Kidney (tissue), 14 donors: Measurements from ENCODE around the gene BCAN. TPM values are rescaled to one million over a fixed set of nuclear protein-coding genes. Genes with fewer than 3 reads are reported as not detected.

ENCODE experiments used
- DNase-seq, 5 donors: peaks; one replicate each; pipeline ENCODE4 v3.0.0-alpha.2; 2013 to 2020
- FAIRE-seq: peaks from 2 replicates; lab custom pipeline; 2012; peaks lifted over from hg19 to GRCh38; lab: Jason Lieb, UNC
- H3K27ac ChIP-seq, 2 donors: one replicate each; pipeline ENCODE4 v1.7.0; 2013; ENCODE audit warnings: low read depth in 2 of 2, low read length in 2 of 2, inconsistent platforms in 1 of 2
- H3K27me3 ChIP-seq: one replicate; pipeline ENCODE4 v1.7.1; 2013; ENCODE audit warnings: low read length, inconsistent platforms; ENCODE audit not compliant: control insufficient read depth, insufficient read depth
- H3K36me3 ChIP-seq, 3 donors: one replicate each; pipeline versions ENCODE4 v1.7.0 to v1.7.1; 2013; ENCODE audit warnings: low read length in 3 of 3, control low read depth in 1 of 3, inconsistent platforms in 1 of 3; ENCODE audit not compliant: insufficient read depth in 3 of 3, control insufficient read depth in 2 of 3
- H3K4me1 ChIP-seq, 3 donors: one replicate each; pipeline versions ENCODE4 v1.7.0 to v1.7.1; 2013; ENCODE audit warnings: low read length in 3 of 3, inconsistent platforms in 1 of 3, low read depth in 1 of 3; ENCODE audit not compliant: control insufficient read depth in 2 of 3, insufficient read depth in 2 of 3
- H3K4me3 ChIP-seq, 3 donors: one replicate each; pipeline versions ENCODE4 v1.7.0 to v1.8.1; 2013; ENCODE audit warnings: low read length in 3 of 3, control low read depth in 1 of 3, inconsistent platforms in 1 of 3
- H3K9ac ChIP-seq, 3 donors: one replicate each; pipeline versions ENCODE4 v1.7.0 to v1.7.1; 2013; ENCODE audit warnings: low read length in 3 of 3, control low read depth in 1 of 3, inconsistent platforms in 1 of 3
- H3K9me3 ChIP-seq, 3 donors: one replicate each; pipeline versions ENCODE4 v1.7.0 to v1.7.1; 2013; ENCODE audit warnings: low read length in 3 of 3, control low read depth in 1 of 3, inconsistent platforms in 1 of 3; ENCODE audit not compliant: control insufficient read depth in 2 of 3, insufficient read depth in 1 of 3
- CTCF ChIP-seq: IDR thresholded peaks from 3 replicates; pipeline ENCODE4 v1.5.1; 2012; ENCODE audit warnings: mild to moderate bottlenecking, moderate library complexity, borderline replicate concordance; ENCODE audit not compliant: insufficient read depth; ENCODE audit errors: extremely low read depth
- intact Hi-C: fragments of 100-400 bp; cut with DNase I; formaldehyde crosslinking; loops from one replicate; pipeline ENCODE4 v1.11.1; 2022
- polyA plus RNA-seq: library from polyadenylated mRNA; stranded (reverse); fragments of 350-450 nt; fragmentation: Illumina TruSeq; extraction: RNeasy Lipid Tissue Mini Kit (QIAGEN cat#74804); gene quantifications from one replicate; pipeline ENCODE4 v1.2.3, GENCODE V29; 2014; ENCODE audit warnings: low read depth, low replicate concordance; ENCODE audit not compliant: insufficient read depth
- total RNA-seq: library from RNA; stranded (reverse); fragmentation: NEBNext Ultra II Directional; extraction: Animal tissue kit (Norgen Biotek cat#: 25700); gene quantifications from one replicate; pipeline ENCODE4 v1.2.1, GENCODE V29; 2021
- donor health status: control.
- donor health status: control.
- donor health status: control.
- donor health status: control.
- donor health status: control.
- donor health status: DM: yes; HTN: yes; CAD: no.
- donor health status: Normal renal cell carcinoma (clear cell type).

Gene BCAN
- total and polyA plus RNA-seq, 2 donors from 2014 or later, result 0.19 to 0.45 TPM

GRCh38 chr1:156622581-156623297 lies 19.2 kb upstream of the BCAN start:
- TF ChIP-seq CTCF, result no peak
- Histone ChIP-seq H3K27me3 (peaks cover 12% of the 10 kb centered on the region), H3K9ac (no peak overlapping the region), H3K9me3 (no peaks in the 10 kb centered on the region), H3K27ac (no peak overlapping the region), H3K4me3 (no peak overlapping the region), H3K36me3 (no peaks in the 10 kb centered on the region), H3K4me1 (peaks cover 0 to 15% (median 0%) of the 10 kb centered on the region in 3 donors)
- intact Hi-C loops, result no loop called here
- no peak for FAIRE-seq
- no peak for DNase-seq

- TF ChIP-seq CTCF, result peak; percentile 12
- FAIRE-seq, result no peak
- no peaks in the 10 kb centered on the region for H3K36me3 ChIP-seq
- peaks cover 12% of the 10 kb centered on the region for H3K27me3 ChIP-seq
- peak; percentile 74 to 88 (median 78) for DNase-seq
- no peaks in the 10 kb centered on the region for H3K9me3 ChIP-seq
- intact Hi-C loops, result no loop called here
- H3K4me1 ChIP-seq, result peaks cover 0 to 15% (median 0%) of the 10 kb centered on the region in 3 donors
- no peak overlapping the region for H3K9ac ChIP-seq
- no peak overlapping the region for H3K27ac ChIP-seq
- peak overlapping the region in 1 of 3 donors; percentile 29 for H3K4me3 ChIP-seq
Observed at GRCh38 chr1:156623946-156624813, 17.7 kb upstream of the BCAN start.

GRCh38 chr1:156624814-156625435 lies 17.0 kb upstream of the BCAN start:
- H3K4me3 ChIP-seq, result no peak overlapping the region
- H3K9ac ChIP-seq, result no peak overlapping the region
- no peak for TF ChIP-seq CTCF
- DNase-seq (peak in 2 of 5 donors; percentile 14 to 79), FAIRE-seq (no peak)
- no peaks in the 10 kb centered on the region for H3K9me3 ChIP-seq
- H3K27ac ChIP-seq, result no peak overlapping the region
- H3K4me1 ChIP-seq, result peaks cover 0 to 15% (median 0%) of the 10 kb centered on the region in 3 donors
- intact Hi-C loops, result no loop called here
- H3K36me3 ChIP-seq, result no peaks in the 10 kb centered on the region
- H3K27me3 ChIP-seq, result peaks cover 12% of the 10 kb centered on the region
